Measurements from ENCODE around the gene CTU2.
"Not testable (repeated sequence)": the region's sequence is repeated elsewhere in the genome, so short reads cannot be mapped to it uniquely, and the experiment has no call there.

CTU2 gene

GRCh38 chr16:88667461-88667860, 38.8 kb upstream of the CTU2 start:
- no peaks in the 10 kb centered on the region for H3K27me3 ChIP-seq (ENCODE audit: insufficient read depth, low read length)
- H4K20me1 ChIP-seq (ENCODE audit: insufficient read depth, low read length) = no peaks in the 10 kb centered on the region
- no peaks in the 10 kb centered on the region for H3F3A ChIP-seq (ENCODE audit: insufficient read depth, low read length)
- H3K9me2 ChIP-seq (ENCODE audit: low read depth, low read length) = no peaks in the 10 kb centered on the region
- no peak overlapping the region for H3K4me3 ChIP-seq (ENCODE audit: low read depth, low read length, poor library complexity, severe bottlenecking)
- no peak overlapping the region for H2AFZ ChIP-seq (ENCODE audit: low read length)
- 0 out of 2 replicates have a peak, but pooled peaks cover under 1% of the 10 kb centered on the region for H3K79me2 ChIP-seq (ENCODE audit: insufficient read depth, low read length)
- no peak overlapping the region for H3K27ac ChIP-seq (ENCODE audit: low read depth, low read length, poor library complexity, severe bottlenecking)
- no peaks in the 10 kb centered on the region for H3K9me3 ChIP-seq (ENCODE audit: low read length)
- no peak overlapping the region for H3K4me2 ChIP-seq (ENCODE audit: low read length)
- no peak overlapping the region for H3K9ac ChIP-seq (ENCODE audit: low read length)
- H3K4me1 ChIP-seq (ENCODE audit: insufficient read depth, low read length, severe bottlenecking) = peaks cover 19% of the 10 kb centered on the region
- TF ChIP-seq EZH2 (IDR thresholded peaks at IDR 0.05; ENCODE audit: borderline replicate concordance, low read length) (no peak), CTCF (IDR thresholded peaks at IDR 0.05; ENCODE audit: low read length) (no peak)
- peaks cover 15% of the 10 kb centered on the region for H3K36me3 ChIP-seq (ENCODE audit: insufficient read depth, low read length)

- H3K36me3 ChIP-seq (ENCODE audit: insufficient read depth, low read length) = peaks cover 27% of the 10 kb centered on the region
- not testable (repeated sequence) for H3K9ac ChIP-seq (ENCODE audit: low read length); H3K27me3 ChIP-seq (ENCODE audit: insufficient read depth, low read length); H3F3A ChIP-seq (ENCODE audit: insufficient read depth, low read length); H3K9me3 ChIP-seq (ENCODE audit: low read length); H3K27ac ChIP-seq (ENCODE audit: low read depth, low read length, poor library complexity, severe bottlenecking); H3K79me2 ChIP-seq (ENCODE audit: insufficient read depth, low read length); H3K4me3 ChIP-seq (ENCODE audit: low read depth, low read length, poor library complexity, severe bottlenecking); H3K4me2 ChIP-seq (ENCODE audit: low read length); H2AFZ ChIP-seq (ENCODE audit: low read length); H4K20me1 ChIP-seq (ENCODE audit: insufficient read depth, low read length); H3K9me2 ChIP-seq (ENCODE audit: low read depth, low read length)
- peaks cover 13% of the 10 kb centered on the region for H3K4me1 ChIP-seq (ENCODE audit: insufficient read depth, low read length, severe bottlenecking)
Observed at GRCh38 chr16:88669493-88669892, 36.8 kb upstream of the CTU2 start.

GRCh38 chr16:88669980-88670379, 36.3 kb upstream of the CTU2 start:
- H3K4me2 ChIP-seq (ENCODE audit: low read length) = no peak overlapping the region
- H3K9ac ChIP-seq (ENCODE audit: low read length) = no peak overlapping the region
- no peaks in the 10 kb centered on the region for H3K9me2 ChIP-seq (ENCODE audit: low read depth, low read length)
- no peak overlapping the region for H3K4me3 ChIP-seq (ENCODE audit: low read depth, low read length, poor library complexity, severe bottlenecking)
- H3K4me1 ChIP-seq (ENCODE audit: insufficient read depth, low read length, severe bottlenecking) = peaks cover 8% of the 10 kb centered on the region
- TF ChIP-seq CTCF (IDR thresholded peaks at IDR 0.05; ENCODE audit: low read length) (no peak), EZH2 (IDR thresholded peaks at IDR 0.05; ENCODE audit: borderline replicate concordance, low read length) (no peak)
- no peak overlapping the region for H3K27ac ChIP-seq (ENCODE audit: low read depth, low read length, poor library complexity, severe bottlenecking)
- H3K9me3 ChIP-seq (ENCODE audit: low read length) = no peaks in the 10 kb centered on the region
- H3K79me2 ChIP-seq (ENCODE audit: insufficient read depth, low read length) = no peaks in the 10 kb centered on the region
- no peak overlapping the region for H2AFZ ChIP-seq (ENCODE audit: low read length)
- no peaks in the 10 kb centered on the region for H4K20me1 ChIP-seq (ENCODE audit: insufficient read depth, low read length)
- H3K36me3 ChIP-seq (ENCODE audit: insufficient read depth, low read length) = peaks cover 30% of the 10 kb centered on the region
- H3F3A ChIP-seq (ENCODE audit: insufficient read depth, low read length) = no peaks in the 10 kb centered on the region
- no peaks in the 10 kb centered on the region for H3K27me3 ChIP-seq (ENCODE audit: insufficient read depth, low read length)

GRCh38 chr16:88671806-88672205, 34.5 kb upstream of the CTU2 start:
- H3K4me3 ChIP-seq (ENCODE audit: low read depth, low read length, poor library complexity, severe bottlenecking) = no peak overlapping the region
- no peak overlapping the region for H3K27ac ChIP-seq (ENCODE audit: low read depth, low read length, poor library complexity, severe bottlenecking)
- H2AFZ ChIP-seq (ENCODE audit: low read length) = no peak overlapping the region
- peaks cover 39% of the 10 kb centered on the region for H3K36me3 ChIP-seq (ENCODE audit: insufficient read depth, low read length)
- H3K9ac ChIP-seq (ENCODE audit: low read length) = no peak overlapping the region
- no peaks in the 10 kb centered on the region for H3K79me2 ChIP-seq (ENCODE audit: insufficient read depth, low read length)
- no peaks in the 10 kb centered on the region for H4K20me1 ChIP-seq (ENCODE audit: insufficient read depth, low read length)
- no peaks in the 10 kb centered on the region for H3F3A ChIP-seq (ENCODE audit: insufficient read depth, low read length)
- TF ChIP-seq CTCF (IDR thresholded peaks at IDR 0.05; ENCODE audit: low read length) (no peak), EZH2 (IDR thresholded peaks at IDR 0.05; ENCODE audit: borderline replicate concordance, low read length) (no peak)
- no peak overlapping the region for H3K4me2 ChIP-seq (ENCODE audit: low read length)
- H3K4me1 ChIP-seq (ENCODE audit: insufficient read depth, low read length, severe bottlenecking) = no peaks in the 10 kb centered on the region
- H3K9me2 ChIP-seq (ENCODE audit: low read depth, low read length) = no peaks in the 10 kb centered on the region
- H3K9me3 ChIP-seq (ENCODE audit: low read length) = no peaks in the 10 kb centered on the region
- H3K27me3 ChIP-seq (ENCODE audit: insufficient read depth, low read length) = no peaks in the 10 kb centered on the region; the same call in 1 of the 2 replicates
